Activated T-cell treated with anti-CD3 and anti-CD28 coated beads, Interleukin-2, amount 50 U/mL, for 72 hours (primary cell): ENCODE results near the gene DENND4A. TPM values are rescaled to one million over a fixed set of nuclear protein-coding genes. Genes with fewer than 3 reads are reported as not detected.
"Not testable (repeated sequence)": the region's sequence is repeated elsewhere in the genome, so short reads cannot be mapped to it uniquely, and the experiment has no call there.

Source experiments
- ATAC-seq, 2 donors: fragments of 150-1000 bp; cut with Tn5 transposase; replicated peaks in 1 of 2; 2 replicates each; pipeline ENCODE4 v1.10.0; 2021; ENCODE audit warnings: moderate library complexity in 2 of 2, mild to moderate bottlenecking in 1 of 2
- DNase-seq, 2 donors: peaks; one replicate each; pipeline ENCODE4 v3.0.0; 2021 to 2022; ENCODE audit warnings: mixed read lengths in 1 of 2
- H3K27ac Mint-ChIP-seq: one replicate; pipeline ENCODE4 v1.8.0; 2022; ENCODE audit warnings: mild to moderate bottlenecking, moderate library complexity, mixed read lengths
- H3K27me3 Mint-ChIP-seq: one replicate; pipeline ENCODE4 v1.8.0; 2022; ENCODE audit warnings: low read depth, mixed read lengths
- H3K36me3 Mint-ChIP-seq, 2 donors: one replicate each; pipeline ENCODE4 v1.8.0; 2022; ENCODE audit warnings: mixed read lengths in 2 of 2, mild to moderate bottlenecking in 1 of 2; ENCODE audit not compliant: insufficient read depth in 2 of 2
- H3K4me1 Mint-ChIP-seq: one replicate; pipeline ENCODE4 v1.8.0; 2022; ENCODE audit warnings: low read depth, mixed read lengths
- H3K4me3 Mint-ChIP-seq, 2 donors: one replicate each; pipeline ENCODE4 v1.8.0; 2022; ENCODE audit warnings: mild to moderate bottlenecking in 2 of 2, mixed read lengths in 2 of 2, moderate library complexity in 2 of 2
- H3K9me3 Mint-ChIP-seq, 2 donors: one replicate each; pipeline ENCODE4 v1.8.0; 2022; ENCODE audit warnings: mixed read lengths in 2 of 2
- total RNA-seq, 2 donors: library from RNA; stranded (reverse); gene quantifications; one replicate each; pipeline ENCODE4 v1.2.3, GENCODE V29; 2022

Gene DENND4A
- total RNA-seq, 2 donors from 2014 or later = 56.7 to 59.3 TPM

DNA sequence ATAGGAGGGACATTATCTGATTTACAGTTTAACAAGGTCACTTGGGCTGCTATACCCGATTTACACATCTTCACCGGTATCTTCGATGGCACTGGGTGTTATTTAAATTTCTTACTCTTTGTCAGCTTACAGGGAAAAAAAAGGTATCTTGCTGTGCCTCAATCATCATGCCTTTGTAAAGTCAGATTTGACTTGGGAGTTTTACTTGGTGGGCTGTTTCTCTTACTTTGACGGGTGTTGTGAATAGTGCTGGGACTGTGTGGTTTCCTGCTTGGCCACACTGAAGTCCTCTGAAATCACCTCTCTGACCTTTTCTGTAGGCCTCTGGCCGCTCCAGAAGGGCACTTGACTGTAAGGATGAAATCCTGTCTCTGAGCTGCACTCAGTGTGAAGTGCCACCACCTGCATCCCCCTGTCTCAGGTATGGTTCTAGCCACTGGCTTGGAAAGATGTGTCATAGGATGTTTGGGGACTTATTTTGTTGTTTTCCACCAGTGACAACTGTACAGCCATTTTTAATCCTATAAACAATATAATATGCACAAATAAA lies 173.5 kb downstream of the DENND4A start:
- peaks cover 0 to 3% of the 10 kb centered on the region in 2 donors for H3K36me3 Mint-ChIP-seq
- no peak for ATAC-seq
- H3K27me3 Mint-ChIP-seq = no peaks in the 10 kb centered on the region
- H3K9me3 Mint-ChIP-seq = no peaks in the 10 kb centered on the region
- DNase-seq = no peak
- H3K27ac Mint-ChIP-seq = no peak overlapping the region
- no peaks in the 10 kb centered on the region for H3K4me1 Mint-ChIP-seq
- H3K4me3 Mint-ChIP-seq = no peak overlapping the region

DNA sequence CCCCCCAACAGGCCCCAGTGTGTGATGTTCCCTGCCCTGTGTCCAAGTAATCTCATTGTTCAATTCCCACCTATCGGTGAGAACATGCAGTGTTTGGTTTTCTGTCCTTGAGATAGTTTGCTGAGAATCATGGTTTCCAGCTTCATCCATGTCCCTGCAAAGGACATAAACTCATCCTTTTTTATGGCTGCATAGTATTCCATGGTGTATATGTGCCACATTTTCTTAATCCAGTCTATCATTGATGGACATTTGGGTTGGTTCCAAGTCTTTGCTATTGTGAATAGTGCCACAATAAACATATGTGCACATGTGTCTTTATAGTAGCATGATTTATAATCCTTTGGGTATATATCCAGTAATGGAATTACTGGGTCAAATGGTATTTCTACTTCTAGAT lies 176.2 kb downstream of the DENND4A start:
- peaks cover 17% of the 10 kb centered on the region for H3K4me1 Mint-ChIP-seq
- not testable (repeated sequence) for H3K9me3 Mint-ChIP-seq, H3K27ac Mint-ChIP-seq, DNase-seq, ATAC-seq, H3K27me3 Mint-ChIP-seq, H3K36me3 Mint-ChIP-seq, H3K4me3 Mint-ChIP-seq

DNA sequence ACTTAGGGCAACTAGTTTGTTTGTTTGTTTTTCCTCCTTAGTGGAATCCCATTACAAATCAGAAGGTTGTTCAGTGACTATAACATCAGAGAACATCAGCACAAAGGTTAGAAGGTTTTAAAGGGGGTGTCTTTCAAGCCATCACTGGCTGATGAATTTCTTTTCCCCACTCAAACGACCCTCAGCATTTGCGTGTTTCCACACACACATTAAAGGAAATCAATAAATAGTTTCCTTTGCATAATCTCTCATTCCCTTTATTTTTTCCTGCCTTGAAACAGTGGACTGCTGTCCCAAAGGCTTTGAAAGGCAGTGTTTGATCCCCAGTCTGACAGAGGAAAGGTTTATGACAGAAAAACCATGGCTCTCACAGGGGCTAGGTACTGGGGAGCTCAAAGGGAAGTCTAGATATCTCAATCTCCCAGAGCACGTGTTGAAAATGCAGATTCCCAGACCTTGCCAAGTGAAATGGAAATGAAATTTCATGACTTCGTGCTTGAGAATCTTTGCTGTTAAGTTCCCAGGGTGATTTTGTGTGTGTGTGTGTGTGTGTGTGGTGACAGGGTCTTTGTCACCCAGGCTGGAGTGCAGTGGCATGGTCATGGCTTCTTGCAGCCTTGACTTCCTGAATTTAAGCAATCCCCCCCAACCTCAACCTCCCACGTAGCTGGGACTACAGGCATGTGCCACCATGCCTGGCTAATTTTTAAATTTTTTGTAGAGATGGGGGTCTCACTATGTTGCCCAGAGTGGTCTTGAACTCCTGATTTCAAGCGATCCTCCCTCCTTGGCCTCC lies 178.9 kb downstream of the DENND4A start:
- Mint-ChIP-seq H3K9me3 (no peaks in the 10 kb centered on the region), H3K27me3 (no peaks in the 10 kb centered on the region), H3K4me3 (no peak overlapping the region), H3K4me1 (peaks cover 31% of the 10 kb centered on the region), H3K27ac (peak overlapping the region; percentile 98), H3K36me3 (peaks cover 0 to 5% of the 10 kb centered on the region in 2 donors)
- DNase-seq (no peak), ATAC-seq (no peak)

DNA sequence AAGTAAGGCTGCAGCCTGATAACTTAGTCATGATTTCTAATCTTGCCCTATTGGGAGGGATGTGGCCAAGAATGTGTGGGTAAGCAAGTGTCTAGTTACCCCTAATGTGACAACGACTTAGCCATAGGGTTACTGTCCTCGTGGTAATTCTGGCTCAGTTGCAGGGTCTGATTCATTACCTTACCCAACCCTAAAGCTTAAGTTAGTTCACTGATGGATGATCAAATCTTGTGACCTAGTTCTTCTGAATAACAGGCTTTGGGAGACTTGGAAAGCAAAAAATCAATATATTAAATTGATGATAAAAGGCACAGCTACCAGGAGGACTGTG lies 179.5 kb downstream of the DENND4A start:
- ATAC-seq = peak; percentile 25 to 36
- Mint-ChIP-seq H3K4me1 (peaks cover 31% of the 10 kb centered on the region), H3K4me3 (peak overlapping the region; percentile 94 to 98), H3K27me3 (no peaks in the 10 kb centered on the region), H3K27ac (peak overlapping the region; percentile 98), H3K9me3 (no peaks in the 10 kb centered on the region), H3K36me3 (peaks cover 0 to 5% of the 10 kb centered on the region in 2 donors)
- peak; percentile 14 to 26 for DNase-seq

DNA sequence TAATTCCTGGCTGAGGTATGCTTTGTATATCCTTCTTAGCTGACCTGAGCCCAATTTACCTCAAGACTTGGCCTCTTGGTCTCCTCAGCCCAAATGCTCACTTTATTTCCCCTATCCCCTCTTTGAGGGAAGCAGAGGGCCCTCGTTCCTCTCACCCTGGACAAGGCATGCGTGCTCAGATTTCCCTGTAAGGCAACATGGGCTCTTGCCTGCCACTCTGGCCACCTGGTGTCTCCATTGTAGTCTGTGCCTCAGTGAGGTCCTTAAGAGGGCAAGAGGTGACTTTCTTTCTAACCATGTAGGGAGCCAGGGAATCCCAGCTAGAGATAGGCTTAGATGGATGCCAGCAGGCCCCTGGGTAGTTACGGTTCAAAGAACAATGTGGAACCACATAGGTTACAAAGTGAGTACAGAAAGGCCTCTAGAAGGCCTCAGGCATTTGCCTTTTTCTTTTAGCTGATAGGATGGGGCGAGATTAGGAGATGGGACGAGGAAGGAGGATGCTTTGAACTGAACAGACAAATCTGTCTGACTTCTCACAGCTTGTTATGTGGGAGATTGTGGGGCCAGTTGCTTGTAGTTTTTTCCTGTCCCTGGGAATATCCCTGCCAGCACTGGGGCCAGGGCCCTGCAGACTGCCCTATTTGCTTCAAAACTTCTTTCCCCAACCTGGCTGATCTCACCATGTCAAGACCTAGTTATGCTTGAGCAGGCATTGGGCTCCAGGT lies 180.0 kb downstream of the DENND4A start:
- Mint-ChIP-seq H3K9me3 (no peaks in the 10 kb centered on the region), H3K27me3 (no peaks in the 10 kb centered on the region), H3K36me3 (peaks cover 0 to 2% of the 10 kb centered on the region in 2 donors), H3K4me3 (peak overlapping the region; percentile 94 to 98), H3K27ac (peak overlapping the region; percentile 98), H3K4me1 (peaks cover 31% of the 10 kb centered on the region)
- ATAC-seq (no peak), DNase-seq (no peak)

DNA sequence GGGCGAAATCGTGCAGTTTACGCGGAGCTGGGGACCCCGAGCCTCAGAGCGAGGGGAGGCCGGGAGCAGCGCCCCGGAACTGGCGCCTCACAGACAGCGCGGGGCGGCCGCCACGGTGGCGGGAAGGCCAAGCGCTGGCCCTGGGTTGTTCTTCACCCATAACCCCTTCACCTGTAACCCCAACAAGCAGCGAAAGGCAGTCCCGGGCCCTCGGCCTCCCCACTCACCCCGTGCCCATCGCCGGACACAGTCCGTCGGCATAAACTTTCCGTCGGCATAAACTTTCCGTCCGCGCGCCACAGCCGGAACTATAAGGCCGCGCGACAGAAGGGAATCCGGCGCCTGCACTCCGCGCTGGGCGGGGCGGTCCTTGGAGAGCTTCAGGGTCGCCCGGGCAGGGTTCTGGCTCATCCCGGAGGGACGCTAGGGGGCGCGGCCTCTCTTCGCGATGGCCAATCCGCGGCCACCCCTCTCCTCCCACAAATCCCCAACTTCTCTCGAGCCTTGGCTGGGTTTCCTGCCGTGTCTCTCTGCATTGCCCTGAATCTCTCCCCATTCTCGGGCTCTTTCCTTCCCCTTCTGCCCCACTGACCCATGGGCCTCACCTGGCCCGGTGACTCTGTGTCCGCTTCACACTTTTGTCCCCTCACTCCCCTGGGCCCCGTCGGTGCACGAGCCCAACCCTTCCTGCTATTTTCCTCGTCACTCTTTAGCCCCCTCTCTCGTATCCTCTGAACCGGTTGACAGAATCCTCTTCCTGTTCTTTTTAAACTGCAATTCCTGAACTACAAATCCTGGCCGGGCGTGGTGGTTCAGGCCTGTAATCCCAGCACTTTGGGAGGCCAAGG lies 181.0 kb downstream of the DENND4A start, which contains the start of gene INTS14:
Gene INTS14 (minus strand): TSS at position 261 of the 848 bp plus-strand sequence. CDS start 3,751 bp downstream, outside the sequence.
- Mint-ChIP-seq H3K9me3 (no peaks in the 10 kb centered on the region), H3K27me3 (no peaks in the 10 kb centered on the region), H3K4me3 (peak within 1 kb of the TSS; percentile 94 to 98), H3K36me3 (peaks cover 0 to 2% of the 10 kb centered on the region in 2 donors), H3K4me1 (peaks cover 31% of the 10 kb centered on the region), H3K27ac (peak within 1 kb of the TSS; percentile 98)
- ATAC-seq = peak; percentile 98 to 99
- peak; percentile 96 to 97 for DNase-seq

Other genes starting within 250 kb of the DENND4A start
- gene INTS14, start 181.2 kb downstream of the DENND4A start, total RNA-seq = 10 to 100 TPM; 48.9 to 53.7 TPM
- 10 to 100 TPM in 1 of 2 donors, 1 to 10 TPM in 1; 7.7 to 12.9 TPM for gene SLC24A1, start 170.4 kb downstream of the DENND4A start, total RNA-seq
- gene RAB11A, start 77.2 kb upstream of the DENND4A start, total RNA-seq = 100 to 1,000 TPM; 137 to 145 TPM